ENCODE measurements around the gene HNRNPAB. TPM values are rescaled to one million over a fixed set of nuclear protein-coding genes. Genes with fewer than 3 reads are reported as not detected.
"Not testable (repeated sequence)": the region's sequence is repeated elsewhere in the genome, so short reads cannot be mapped to it uniquely, and the experiment has no call there.

The HNRNPAB gene
- polyA plus RNA-seq, 3 donors = 150 to 157 (median 154) TPM

- DNase-seq (ENCODE audit: low read depth in 3 of 3, low spot score in 2 of 3) = not testable (repeated sequence)
These were observed 24.8 kb downstream of the HNRNPAB start for GRCh38 chr5:178229111-178229510.

DNA sequence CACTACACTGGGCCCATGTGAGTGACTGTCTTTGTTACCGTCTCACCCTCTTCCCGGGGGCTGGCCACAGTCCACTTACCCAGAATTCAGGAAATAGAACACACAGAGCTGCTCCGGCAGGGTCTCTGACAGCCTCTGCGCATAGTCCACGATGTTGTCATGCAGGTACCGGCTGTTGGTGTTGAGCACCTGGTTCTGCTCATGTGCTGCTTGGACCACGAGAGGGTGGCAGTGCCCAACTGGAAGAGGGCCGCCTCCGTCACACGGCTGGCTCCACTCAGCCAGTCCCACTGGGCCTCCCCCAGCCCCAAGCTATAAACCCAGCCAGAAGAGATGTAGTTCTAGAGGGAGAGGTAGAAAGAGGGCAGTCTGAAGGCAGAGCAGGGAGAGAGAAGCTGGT lies 25.5 kb downstream of the HNRNPAB start:
- DNase-seq (ENCODE audit: low read depth in 3 of 3, low spot score in 2 of 3) = no peak

GRCh38 chr5:178230879-178231538 lies 26.7 kb downstream of the HNRNPAB start:
- no peak for DNase-seq (ENCODE audit: low read depth in 3 of 3, low spot score in 2 of 3)

DNA sequence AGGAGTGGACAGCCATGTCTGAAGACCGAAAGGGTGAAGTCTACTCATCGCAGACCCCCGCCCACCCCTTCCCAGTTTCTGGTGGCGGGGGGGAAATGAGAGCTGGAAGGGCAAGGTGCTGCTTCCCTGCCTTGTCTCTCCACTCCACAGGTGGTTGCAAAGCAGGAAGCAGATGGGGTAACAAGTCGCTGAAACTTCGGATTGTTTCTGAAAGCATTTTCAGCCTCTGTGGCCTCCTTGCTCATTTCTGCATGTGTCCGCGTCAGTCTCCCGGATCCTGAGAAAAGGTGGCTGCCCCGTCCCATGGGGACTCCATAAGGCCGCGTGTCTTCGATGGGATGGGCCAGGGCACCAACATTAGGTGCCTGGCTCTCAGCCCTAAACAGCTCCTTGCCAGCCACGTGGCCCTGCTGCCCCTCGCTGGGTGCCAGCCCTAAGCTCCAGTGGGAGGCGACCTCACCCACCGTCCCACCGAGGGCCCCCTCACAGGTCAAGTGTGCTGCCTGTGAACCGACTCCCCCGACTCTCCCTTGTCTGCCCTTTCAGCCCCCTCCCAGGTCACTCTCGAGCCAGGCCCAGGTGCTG lies 27.3 kb downstream of the HNRNPAB start:
- DNase-seq (ENCODE audit: low read depth in 3 of 3, low spot score in 2 of 3) = no peak

DNA sequence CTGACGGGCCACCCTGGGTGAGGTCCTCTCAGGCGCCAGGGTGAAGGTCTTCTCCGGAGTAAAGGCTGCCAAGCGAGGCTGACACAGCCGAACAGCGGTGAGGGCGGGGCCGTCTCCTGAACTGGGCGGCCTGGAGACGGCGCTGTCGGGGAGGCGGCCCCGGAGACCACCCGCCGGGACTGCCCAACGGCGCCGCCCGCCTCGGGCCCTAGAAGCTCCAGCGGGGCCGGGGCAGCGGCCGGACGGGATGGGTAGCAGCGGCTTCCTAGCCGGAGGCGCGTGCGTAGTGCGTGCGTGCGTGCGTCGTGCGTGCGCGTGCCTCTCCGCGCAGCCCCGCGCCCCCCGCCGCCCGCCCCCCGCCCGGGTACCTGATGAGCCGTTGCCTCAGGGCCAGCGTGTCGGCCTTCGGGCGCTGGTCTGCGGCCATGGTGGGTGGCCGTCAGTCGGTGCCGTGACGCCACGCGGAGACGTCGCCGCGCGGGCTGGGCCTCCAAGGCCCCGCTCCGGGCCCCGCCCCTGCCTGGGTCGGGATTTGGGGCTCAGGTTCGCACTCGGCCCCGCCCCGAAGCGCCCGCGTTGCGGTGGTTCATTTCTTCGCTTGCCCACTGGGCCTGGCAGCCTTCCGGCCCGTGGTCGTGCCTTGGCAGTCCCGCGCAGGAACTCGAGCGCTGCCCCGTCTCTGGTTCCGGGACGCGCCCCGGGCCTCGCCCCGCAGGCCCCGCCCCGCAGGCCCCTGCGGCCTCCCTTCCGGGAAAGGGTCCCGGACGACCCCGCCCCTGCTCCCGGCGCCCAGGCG lies 28.0 kb downstream of the HNRNPAB start, which contains the start of gene PHYKPL:
PHYKPL (minus strand) TSS at position 679 of the 796 bp plus-strand sequence; CDS start at position 427, 252 bp downstream.
- DNase-seq (ENCODE audit: low read depth in 3 of 3, low spot score in 2 of 3) = peak in 2 of 3 donors; percentile 34 to 41

GRCh38 chr5:178232920-178233429 lies 28.6 kb downstream of the HNRNPAB start:
- no peak for DNase-seq (ENCODE audit: low read depth in 3 of 3, low spot score in 2 of 3)

DNA sequence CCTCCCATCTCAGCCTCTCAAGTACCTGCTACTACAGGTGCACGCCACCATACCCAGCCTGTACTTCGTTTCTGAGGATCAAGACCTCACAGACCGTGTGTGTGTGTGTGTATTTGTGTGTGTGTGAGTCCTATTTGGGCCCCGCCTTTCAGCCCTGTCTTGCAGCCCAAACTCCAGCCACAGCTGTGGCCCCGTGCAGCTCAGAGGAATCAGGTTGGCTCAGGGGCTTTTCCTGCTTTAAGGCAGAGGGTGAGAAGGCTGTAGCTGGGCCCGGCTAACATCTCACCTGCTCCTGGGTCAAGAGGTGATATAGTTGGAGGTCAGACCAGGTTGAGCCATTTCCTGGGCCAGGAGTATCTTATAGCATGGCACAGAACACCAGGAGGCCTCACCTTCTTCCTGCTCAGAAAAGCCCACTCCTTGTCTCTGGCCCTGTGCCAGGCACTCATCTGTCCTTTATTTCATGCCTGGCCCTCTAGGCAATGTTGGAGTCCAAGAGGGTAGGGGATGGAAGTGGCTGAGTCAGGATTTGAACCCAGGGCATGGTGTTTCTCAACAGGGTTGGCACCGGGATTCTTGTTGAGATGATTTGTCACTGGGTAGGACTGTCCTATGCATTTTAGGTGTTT lies 29.9 kb downstream of the HNRNPAB start:
- DNase-seq (ENCODE audit: low read depth in 3 of 3, low spot score in 2 of 3) = no peak

DNA sequence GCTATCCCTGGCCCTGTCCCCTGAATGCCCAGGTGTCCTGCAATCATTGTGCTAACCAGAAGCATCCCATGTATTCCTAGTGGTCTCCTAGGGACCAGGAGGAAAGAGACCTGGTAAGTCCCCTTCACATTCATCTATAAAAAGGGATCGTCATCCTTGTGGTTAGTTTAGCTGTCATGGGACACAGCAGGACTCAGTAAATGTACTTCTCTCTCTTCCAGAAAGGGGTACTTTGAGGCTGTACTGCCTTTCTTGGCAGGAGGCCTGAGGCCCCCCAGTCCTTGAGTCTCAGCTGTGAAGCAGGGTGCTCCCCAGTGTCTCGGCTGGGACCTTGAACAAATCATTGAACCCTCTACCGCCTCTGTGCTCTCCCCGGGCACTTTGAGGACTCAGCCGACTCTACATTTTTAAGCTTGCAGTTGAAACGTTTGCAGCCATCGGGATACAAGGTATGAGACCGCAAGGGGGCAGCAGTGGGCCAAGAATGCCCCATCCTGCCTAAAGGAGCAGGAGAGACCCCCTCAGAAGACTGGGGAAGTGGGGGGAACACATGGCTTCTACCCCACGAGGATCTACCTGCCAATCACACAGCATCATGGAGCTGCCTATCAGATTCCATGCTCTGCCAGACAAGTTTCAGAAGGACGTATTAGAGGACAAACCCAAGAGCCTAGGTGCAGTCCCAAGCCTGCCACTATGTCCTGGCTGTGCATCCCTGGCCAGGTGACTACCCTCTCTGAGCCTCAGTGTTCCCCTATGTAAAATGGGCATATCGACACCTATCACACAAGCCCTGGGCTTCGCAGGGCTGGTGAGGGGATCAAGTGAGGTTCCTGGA lies 30.6 kb downstream of the HNRNPAB start:
- DNase-seq (ENCODE audit: low read depth in 3 of 3, low spot score in 2 of 3) = peak in 2 of 3 donors; percentile 51 to 56

DNA sequence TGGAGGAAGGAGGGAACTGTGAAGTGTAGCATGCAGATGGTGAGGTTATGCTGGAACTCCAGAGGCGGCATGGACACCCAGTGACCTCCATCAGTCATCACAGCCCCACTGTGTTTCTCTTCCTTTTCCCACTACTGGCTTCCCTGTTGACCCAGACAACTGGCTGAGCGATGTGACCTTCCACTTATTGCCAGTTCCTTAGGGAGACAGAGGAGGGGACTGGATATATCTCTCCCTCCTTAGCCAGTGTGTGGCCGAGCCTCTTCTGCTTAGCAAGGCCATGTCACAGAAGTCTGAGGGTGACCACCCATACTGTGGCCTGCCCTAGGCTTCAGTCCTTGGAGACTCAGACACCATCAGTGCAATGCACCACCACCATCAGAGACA lies 31.2 kb downstream of the HNRNPAB start:
- no peak for DNase-seq (ENCODE audit: low read depth in 3 of 3, low spot score in 2 of 3)

- DNase-seq (ENCODE audit: low read depth in 3 of 3, low spot score in 2 of 3) = no peak
These were observed 31.8 kb downstream of the HNRNPAB start for GRCh38 chr5:178236126-178236525.

DNA sequence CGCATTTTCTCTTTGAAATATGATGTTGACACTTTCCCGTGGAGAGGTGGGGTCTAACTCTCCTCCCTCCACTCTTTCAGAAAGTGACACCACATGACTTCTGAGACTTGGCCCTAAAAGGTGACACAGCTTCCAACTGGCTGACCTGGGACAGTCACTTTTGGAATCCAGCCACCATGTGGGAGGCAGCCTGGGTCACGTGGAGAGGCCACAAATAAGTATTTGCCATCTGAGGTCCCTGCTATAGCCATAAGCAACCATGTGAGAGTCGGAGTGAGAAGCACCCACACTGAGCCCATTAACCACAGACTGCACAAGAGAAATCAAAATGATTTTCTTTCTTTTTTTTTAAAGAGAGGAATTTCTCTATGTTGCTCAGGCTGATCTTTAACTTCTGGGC lies 32.3 kb downstream of the HNRNPAB start:
- DNase-seq (ENCODE audit: low read depth in 3 of 3, low spot score in 2 of 3) = no peak

DNA sequence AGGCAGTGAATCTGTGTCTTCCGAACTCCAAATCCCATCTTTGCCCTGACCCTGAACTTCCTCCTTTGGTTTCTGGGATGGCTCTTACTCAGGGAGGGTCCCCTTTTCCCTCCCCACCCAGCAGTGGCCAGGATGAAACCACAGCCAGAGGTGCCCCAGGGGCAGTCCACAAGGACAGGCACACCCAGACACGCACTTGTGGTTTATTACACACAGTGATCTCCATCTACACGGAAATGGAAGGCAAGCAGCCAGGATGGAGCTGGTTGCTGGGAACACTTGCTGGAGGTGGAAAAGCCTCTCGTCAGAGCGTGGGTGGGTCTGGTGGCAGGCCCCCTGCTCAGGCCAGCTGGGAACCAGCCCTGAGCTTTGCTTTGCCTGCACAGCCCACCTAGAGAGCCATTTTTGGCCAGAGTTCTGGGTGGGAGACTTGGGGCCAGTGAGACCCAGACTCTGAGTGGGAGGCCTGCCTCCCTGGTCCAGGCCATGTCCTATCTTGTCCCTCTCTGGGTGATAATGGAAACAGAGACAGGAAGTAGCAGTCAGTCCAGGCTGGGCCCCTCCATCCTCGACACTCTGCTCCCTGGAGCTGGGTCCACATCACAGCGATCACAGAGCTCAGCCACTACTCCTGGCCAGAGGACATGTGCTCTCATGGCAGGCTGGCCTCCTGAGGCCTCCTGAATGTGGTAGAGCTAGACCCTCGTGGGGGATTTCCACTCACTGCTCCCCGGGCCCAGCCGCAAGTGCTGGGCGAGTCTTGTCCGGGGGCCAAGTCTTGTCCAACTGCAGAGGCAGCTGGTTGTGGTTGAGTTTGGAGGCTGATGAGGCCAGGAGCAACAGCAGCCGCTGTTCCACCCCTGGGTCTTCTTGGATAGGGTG lies 33.3 kb downstream of the HNRNPAB start:
- DNase-seq (ENCODE audit: low read depth in 3 of 3, low spot score in 2 of 3) = no peak

- DNase-seq (ENCODE audit: low read depth in 3 of 3, low spot score in 2 of 3) = no peak
These were observed 33.9 kb downstream of the HNRNPAB start for GRCh38 chr5:178238313-178238635.

- no peak for DNase-seq (ENCODE audit: low read depth in 3 of 3, low spot score in 2 of 3)
These were observed 34.6 kb downstream of the HNRNPAB start for GRCh38 chr5:178238711-178239592.

GRCh38 chr5:178239626-178240301 lies 35.4 kb downstream of the HNRNPAB start:
- not testable (repeated sequence) for DNase-seq (ENCODE audit: low read depth in 3 of 3, low spot score in 2 of 3)

DNA sequence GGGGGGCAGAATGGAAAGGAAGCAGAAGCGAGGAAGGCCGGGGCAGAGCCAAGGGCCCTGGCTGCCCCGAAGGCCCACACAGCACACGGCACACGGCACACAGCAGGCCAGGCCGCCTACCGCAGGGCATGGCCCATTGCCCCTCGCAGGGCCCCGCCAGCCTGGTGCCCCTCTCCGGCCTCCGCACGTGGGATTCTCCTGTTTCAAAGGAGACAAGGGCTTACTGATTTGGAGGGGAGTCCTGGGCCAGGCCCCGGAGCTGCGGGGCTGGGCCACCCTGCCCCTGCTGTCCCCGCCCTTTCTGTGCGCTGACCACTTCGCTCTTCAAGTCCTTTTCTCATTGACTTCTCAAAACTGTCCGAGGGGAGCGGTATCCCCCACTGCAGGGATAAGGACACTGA lies 36.0 kb downstream of the HNRNPAB start:
- DNase-seq (ENCODE audit: low read depth in 3 of 3, low spot score in 2 of 3) = no peak

DNA sequence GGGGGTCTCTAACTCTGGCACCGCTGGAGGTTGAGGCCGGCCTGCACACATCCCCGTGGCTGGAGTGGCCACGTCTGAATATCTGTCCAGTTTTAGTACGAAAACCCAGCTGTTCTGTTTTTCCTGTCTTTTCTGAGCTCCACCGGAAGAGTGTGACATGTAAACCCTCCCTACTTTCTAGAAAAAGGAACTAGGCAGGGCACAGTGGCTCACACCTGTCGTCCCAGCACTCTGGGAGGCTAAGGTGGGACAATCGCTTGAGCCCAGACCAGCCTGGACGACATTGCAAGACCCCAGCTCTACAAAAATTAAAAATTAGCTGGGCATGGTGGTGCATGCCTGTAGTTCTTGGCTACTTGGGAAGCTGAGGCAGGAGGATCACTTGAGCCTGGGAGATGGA lies 36.4 kb downstream of the HNRNPAB start:
- DNase-seq (ENCODE audit: low read depth in 3 of 3, low spot score in 2 of 3) = no peak

- no peak for DNase-seq (ENCODE audit: low read depth in 3 of 3, low spot score in 2 of 3)
These were observed 36.9 kb downstream of the HNRNPAB start for GRCh38 chr5:178241231-178241663.

All from right renal cortex interstitium (tissue), 3 donors.